K562 (cell line): ENCODE measurements around the gene LCN1. TPM values are rescaled to one million over a fixed set of nuclear protein-coding genes. Genes with fewer than 3 reads are reported as not detected.

ENCODE experiments used
- ATAC-seq: fragments of 200-7000 bp; cut with Tn5 transposase; 3 replicates; pipeline ENCODE4 v1.9.1; 2020; ENCODE audit warnings: moderate library complexity
- BruUV-seq: library from RNA; stranded (reverse); fragments of 400-500 nt; replicated peaks from 2 replicates; lab custom pipeline; 2021; lab: Mats Ljungman, UMichigan
- CTCF ChIA-PET: fragments of 300-600 bp; formaldehyde crosslinking; extraction: SDS; loops from one replicate; lab custom pipeline; 2021; ENCODE audit warnings: low intra/inter-chr PET ratio; lab: Yijun Ruan, JAX
- POLR2A ChIA-PET: fragments of 300-600, 350-650 bp; sonication (Branson Sonifier 250); formaldehyde crosslinking; extraction: SDS; loops from one replicate; lab custom pipeline; 2021; ENCODE audit warnings: antibody characterized with exemption, inconsistent platforms; lab: Yijun Ruan, JAX
- DNase-seq, 4 experiments: peaks; one replicate each; pipeline versions ENCODE4 v3.0.0 to v3.0.0-alpha.2; 2011 to 2018; ENCODE audit warnings: low spot score in 3 of 4, mixed read lengths in 3 of 4; ENCODE audit errors: extremely low read depth in 1 of 4
- FAIRE-seq: peaks from 2 replicates; lab custom pipeline; 2011; peaks lifted over from hg19 to GRCh38; lab: Jason Lieb, UNC
- H2AFZ ChIP-seq: 2 replicates; pipeline ENCODE4 v1.6.0; 2011; ENCODE audit warnings: low read depth, low read length, control low read depth, inconsistent platforms
- H3K27ac ChIP-seq: fragments of 200-600 bp; 3 replicates; pipeline ENCODE4 v1.8.0; 2011; ENCODE audit warnings: low read depth, mild to moderate bottlenecking, control low read depth, inconsistent platforms, low read length, moderate library complexity, mixed read lengths; ENCODE audit errors: extremely low read depth
- H3K27me3 ChIP-seq, 2 experiments: fragments of 300-600 bp in 1 of 2; 2 replicates in 1 of 2; 3 replicates in 1 of 2; pipeline versions ENCODE4 v1.6.0 to v1.8.0; 2011; ENCODE audit warnings: inconsistent platforms in 2 of 2, low read length in 2 of 2, mild to moderate bottlenecking in 1 of 2, mixed read lengths in 1 of 2, moderate library complexity in 1 of 2; ENCODE audit not compliant: control insufficient read depth in 2 of 2, insufficient read depth in 2 of 2
- H3K36me3 ChIP-seq: fragments of 300-600 bp; 3 replicates; pipeline ENCODE4 v1.8.0; 2011; ENCODE audit warnings: mild to moderate bottlenecking, low read length, inconsistent platforms; ENCODE audit not compliant: control insufficient read depth, insufficient read depth
- H3K4me1 ChIP-seq, 2 experiments: fragments of 200-600 bp in 1 of 2; replicated peaks in 1 of 2; 2 replicates in 1 of 2; 3 replicates in 1 of 2; pipeline versions ENCODE4 v1.5.1 to v1.8.0; 2011; ENCODE audit warnings: inconsistent platforms in 2 of 2, low read length in 2 of 2, mild to moderate bottlenecking in 1 of 2, mixed read lengths in 1 of 2, moderate library complexity in 1 of 2; ENCODE audit not compliant: control insufficient read depth in 2 of 2, insufficient read depth in 2 of 2
- H3K4me2 ChIP-seq: 2 replicates; pipeline ENCODE4 v1.6.1; 2011; ENCODE audit warnings: low read length, control low read depth, inconsistent platforms, mixed read lengths; ENCODE audit not compliant: insufficient read depth
- H3K4me3 ChIP-seq: fragments of 200-600 bp; sonication (generic), shearing (Covaris generic); 2 replicates; pipeline ENCODE4 v1.5.1; 2016; ENCODE audit warnings: control low read depth, inconsistent platforms
- H3K79me2 ChIP-seq: fragments of 200-600 bp; 3 replicates; pipeline ENCODE4 v1.8.0; 2011; ENCODE audit warnings: low read length, inconsistent platforms; ENCODE audit not compliant: control insufficient read depth, insufficient read depth
- H3K9ac ChIP-seq, 2 experiments: 2 replicates each; pipeline versions ENCODE4 v1.6.0 to v1.6.1; 2011; ENCODE audit warnings: low read depth in 2 of 2, low read length in 2 of 2, control low read depth in 1 of 2, inconsistent platforms in 1 of 2, mild to moderate bottlenecking in 1 of 2, mixed read lengths in 1 of 2; ENCODE audit not compliant: insufficient read depth in 1 of 2
- H3K9me1 ChIP-seq: one replicate; pipeline ENCODE4 v1.6.0; 2011; ENCODE audit warnings: inconsistent platforms, mild to moderate bottlenecking, low read length, moderate library complexity; ENCODE audit not compliant: control insufficient read depth, insufficient read depth
- H3K9me3 ChIP-seq: replicated peaks from 2 replicates; pipeline ENCODE4 v1.5.1; 2011; ENCODE audit warnings: low read depth, low read length, inconsistent platforms; ENCODE audit not compliant: control insufficient read depth, insufficient read depth
- H4K20me1 ChIP-seq: replicated peaks from 2 replicates; pipeline ENCODE4 v1.6.1; 2011; ENCODE audit warnings: low read length, inconsistent platforms, mixed read lengths; ENCODE audit not compliant: control insufficient read depth, insufficient read depth
- CSDE1 ChIP-seq, 2 experiments: fragments of 450-650 bp; IDR thresholded peaks; 2 replicates each; pipeline ENCODE4 v1.6.1; 2016; ENCODE audit warnings: mild to moderate bottlenecking in 1 of 2
- CUX1 ChIP-seq: fragments of 200-800 bp; sonication (Bioruptor generic); IDR thresholded peaks from 2 replicates; pipeline ENCODE4 v1.6.1; 2016; ENCODE audit warnings: missing genetic modification characterization, missing compliant biosample characterization
- EHMT2 ChIP-seq: fragments of 450-650 bp; IDR thresholded peaks from 2 replicates; pipeline ENCODE4 v1.6.1; 2018; ENCODE audit warnings: antibody characterized with exemption
- ETS1 ChIP-seq: conservative IDR thresholded peaks from 2 replicates; pipeline ENCODE4 v1.6.1; 2011; ENCODE audit warnings: low read depth, mild to moderate bottlenecking, low read length; ENCODE audit not compliant: control insufficient read depth
- HSF4 ChIP-seq: fragments of 250-450 bp; sonication (Bioruptor Pico); IDR thresholded peaks from 2 replicates; pipeline ENCODE4 v2.1.2; 2022; ENCODE audit warnings: mild to moderate bottlenecking, moderate library complexity, borderline replicate concordance
- MAZ ChIP-seq, 2 experiments: fragments of 450-650 bp in 1 of 2; sonication (generic) in 1 of 2; formaldehyde crosslinking; IDR thresholded peaks in 1 of 2; conservative IDR thresholded peaks in 1 of 2; 2 replicates each; pipeline versions ENCODE4 v1.4.0 to v1.5.0; 2020; ENCODE audit warnings: mild to moderate bottlenecking in 1 of 2, missing genetic modification reagents in 1 of 2
- SIX5 ChIP-seq, 2 experiments: IDR thresholded peaks; 2 replicates each; pipeline ENCODE4 v1.6.1; 2011; ENCODE audit warnings: low read length in 2 of 2, borderline replicate concordance in 1 of 2, low read depth in 1 of 2, mild to moderate bottlenecking in 1 of 2, moderate library complexity in 1 of 2; ENCODE audit not compliant: insufficient read depth in 1 of 2
- ZFX ChIP-seq: sonication (generic); formaldehyde crosslinking; IDR thresholded peaks from 2 replicates; pipeline ENCODE4 v1.8.0; 2022; ENCODE audit warnings: mild to moderate bottlenecking, missing genetic modification reagents, moderate library complexity
- ZNF584 ChIP-seq: fragments of 200-800 bp; sonication (Bioruptor generic); IDR thresholded peaks from 2 replicates; pipeline ENCODE4 v1.6.1; 2016; ENCODE audit warnings: low read depth, mild to moderate bottlenecking, missing genetic modification characterization, missing compliant biosample characterization
- ZNF609 ChIP-seq: sonication (generic); formaldehyde crosslinking; IDR thresholded peaks from 2 replicates; pipeline ENCODE4 v1.8.1; 2023; ENCODE audit warnings: missing genetic modification reagents, mild to moderate bottlenecking, borderline replicate concordance
- WGBS: fragments of 100-300 bp; shearing (Covaris generic); methylation state at CpG from one replicate; pipeline ENCODE4 v1.1.6; 2016; ENCODE audit warnings: low coverage, mixed read lengths; ENCODE audit not compliant: insufficient coverage; ENCODE audit errors: missing lambda C conversion rate; 5-methylcytosine and 5-hydroxymethylcytosine counted together
- in situ Hi-C: fragments of 300-500 bp; cut with MboI; formaldehyde crosslinking; loops from 4 replicates; pipeline ENCODE4 v1.15.0; 2018; ENCODE audit warnings: inconsistent platforms, mixed read lengths
- intact Hi-C: fragments of 100-400 bp; cut with micrococcal nuclease; formaldehyde crosslinking; loops from 2 replicates; pipeline ENCODE4 v1.14.2; 2022
- polyA plus RNA-seq, 8 experiments: library from polyadenylated mRNA; depleted of rRNA in 4 of 8; stranded (reverse) in 5 of 8; unstranded in 3 of 8; fragments of >200 nt; fragmentation: Nextera tagmentation in 2 of 8; fragmentation: Illumina TruSeq in 1 of 8; extraction: Ambion mirVana in 2 of 8; extraction: Trizol in 1 of 8; gene quantifications; 2 replicates each; pipeline versions ENCODE4 v1.2.1 to v1.2.3, GENCODE V29; 2011 to 2014; ENCODE audit warnings: inconsistent platforms in 1 of 8, missing spikeins in 1 of 8
- total RNA-seq, 7 experiments: library from RNA; depleted of rRNA in 6 of 7; stranded (reverse); fragments of >200 nt in 6 of 7; fragmentation: Illumina TruSeq in 2 of 7; extraction: Trizol in 2 of 7; gene quantifications; 2 replicates each; pipeline versions ENCODE4 v1.2.1 to v1.2.3, GENCODE V29; 2011 to 2021; ENCODE audit warnings: low replicate concordance in 1 of 7

The LCN1 gene
- total and polyA plus RNA-seq, 9 of the 15 experiments (the other 6 are each of a cell fraction or from before 2014, with no cell fraction given) = not detected

GRCh38 chr9:135488527-135488926 is 32.7 kb upstream of the LCN1 start:
- intact Hi-C loops (no loop called here), in situ Hi-C loops (no loop called here)
- H3K9me3 ChIP-seq = no peaks in the 10 kb centered on the region
- TSS peak; percentile 27 for BruUV-seq
- H4K20me1 ChIP-seq = no peaks in the 10 kb centered on the region
- no peak for ATAC-seq
- peaks cover 46% of the 10 kb centered on the region; the same call in 1 of the 3 replicates for H3K36me3 ChIP-seq
- peaks cover 2 to 15% of the 10 kb centered on the region in 2 experiments; a peak in 2 of 5 replicates for H3K4me1 ChIP-seq
- no peak for FAIRE-seq
- H3K9me1 ChIP-seq = no peaks in the 10 kb centered on the region
- H3K27ac ChIP-seq = no peak overlapping the region
- no peak for DNase-seq
- CTCF ChIA-PET = no interaction called here
- H3K4me3 ChIP-seq = no peak overlapping the region
- no peaks in the 10 kb centered on the region for H3K79me2 ChIP-seq
- H3K9ac ChIP-seq = no peak overlapping the region; a peak in 1 of 4 replicates
- POLR2A ChIA-PET = interaction anchor here (0.6 to 1.2 kb wide), 3 partner anchors 12 to 86 kb away, joined by 3 to 5 read pairs (median 4); no protein-coding TSS in a partner anchor
- 86% methylated on average over 16 of the region's 17 CpGs for WGBS
- H3K27me3 ChIP-seq = no peaks in the 10 kb centered on the region
- no peak overlapping the region for H2AFZ ChIP-seq
- no peak overlapping the region for H3K4me2 ChIP-seq
- TF ChIP-seq ZFX (CRISPR knock-in tag) = no peak
- TF ChIP-seq HSF4 (CRISPR knock-in tag) = no peak
- no peak for TF ChIP-seq ZNF584
- TF ChIP-seq ZNF609 (CRISPR knock-in tag) = no peak
- no peak for TF ChIP-seq CSDE1 (IDR thresholded peaks at IDR 0.05)
- TF ChIP-seq MAZ (CRISPR knock-in tag; conservative IDR thresholded peaks at IDR 0.05 in 1 of 2, IDR thresholded peaks at IDR 0.05 in 1 of 2) = no peak
- no peak for TF ChIP-seq SIX5 (IDR thresholded peaks at IDR 0.05; ENCODE audit: borderline replicate concordance in 1 of 2, insufficient read depth in 1 of 2, low read depth in 1 of 2, low read length in 2 of 2)
- no peak for TF ChIP-seq ETS1
- TF ChIP-seq CUX1 (CRISPR knock-in tag) = no peak
- TF ChIP-seq EHMT2 = no peak
